ENCODE measurements around the gene TEX30.

TEX30 gene

DNA sequence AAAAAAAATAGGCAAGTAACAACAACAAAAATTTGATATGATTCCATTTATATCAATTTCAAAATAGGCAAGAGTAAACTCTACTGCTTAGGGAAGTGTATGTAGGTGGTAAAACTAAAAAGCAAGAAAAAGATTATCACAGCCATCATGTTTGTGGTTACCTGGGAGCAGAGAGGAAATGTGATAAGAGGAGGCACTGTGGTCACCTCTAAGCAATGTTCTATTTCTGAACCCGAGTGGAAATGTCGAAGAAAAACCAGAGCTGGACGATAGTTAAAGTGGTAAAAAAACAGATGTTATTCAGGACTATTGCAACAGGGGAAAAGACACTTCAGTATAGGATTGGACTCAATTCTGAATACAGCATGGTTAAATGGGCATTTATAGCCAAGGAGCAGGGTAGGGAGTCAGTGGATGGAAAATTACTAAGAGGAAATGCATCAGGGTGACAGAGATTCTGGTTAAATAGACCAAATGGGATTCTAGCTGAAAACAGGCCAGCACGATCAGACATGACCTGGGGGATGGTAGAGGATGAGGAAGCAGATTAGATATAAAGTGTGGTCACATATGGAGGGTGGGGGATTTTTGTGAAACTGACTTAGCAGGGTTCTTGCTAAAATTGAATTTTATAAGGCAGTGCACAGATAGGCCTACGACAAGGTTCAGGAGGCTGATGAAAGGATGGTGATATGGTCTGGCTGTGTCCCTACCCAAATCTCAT lies 6.0 kb upstream of the TEX30 start:
- no peak for DNase-seq (ENCODE audit: low spot score)

DNA sequence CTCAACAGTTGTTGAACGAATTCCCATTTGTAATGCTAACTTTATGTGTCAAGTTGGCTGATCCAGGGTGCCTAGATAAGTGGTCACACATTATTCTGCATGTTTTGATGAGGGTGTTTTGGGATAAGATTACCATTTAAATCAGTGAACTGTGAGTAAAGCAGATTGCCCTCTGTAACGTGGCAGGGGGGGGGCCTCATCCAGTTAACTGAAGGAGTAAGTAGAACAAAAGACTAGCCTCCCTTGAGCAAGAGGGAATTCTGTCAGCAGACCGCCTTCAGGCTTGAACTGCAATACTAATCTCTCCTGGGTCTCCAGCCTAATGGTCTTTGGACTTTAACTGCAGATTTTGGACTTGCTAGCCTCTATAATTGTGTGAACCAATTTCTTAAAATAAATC lies 4.2 kb upstream of the TEX30 start:
- DNase-seq (ENCODE audit: low spot score) = no peak

DNA sequence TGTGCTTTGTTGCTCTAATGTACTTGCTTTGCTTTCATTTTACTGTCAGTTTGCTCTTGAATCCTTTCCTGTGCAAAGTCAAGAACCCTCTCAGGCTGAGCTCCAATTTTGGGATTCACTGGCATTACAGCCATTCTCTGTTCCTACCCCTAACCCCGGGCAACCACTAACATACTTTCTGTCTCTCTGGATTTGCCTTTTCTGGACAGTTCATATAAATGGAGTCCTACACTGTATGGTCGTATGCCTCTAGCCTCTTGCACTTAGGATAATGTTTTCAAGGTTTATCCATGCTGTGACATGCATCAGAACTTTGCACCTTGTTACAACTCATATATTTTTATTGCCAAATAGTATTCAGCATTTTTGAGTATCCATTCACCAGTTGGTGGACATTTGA lies 2.7 kb upstream of the TEX30 start:
- DNase-seq (ENCODE audit: low spot score) = no peak

DNA sequence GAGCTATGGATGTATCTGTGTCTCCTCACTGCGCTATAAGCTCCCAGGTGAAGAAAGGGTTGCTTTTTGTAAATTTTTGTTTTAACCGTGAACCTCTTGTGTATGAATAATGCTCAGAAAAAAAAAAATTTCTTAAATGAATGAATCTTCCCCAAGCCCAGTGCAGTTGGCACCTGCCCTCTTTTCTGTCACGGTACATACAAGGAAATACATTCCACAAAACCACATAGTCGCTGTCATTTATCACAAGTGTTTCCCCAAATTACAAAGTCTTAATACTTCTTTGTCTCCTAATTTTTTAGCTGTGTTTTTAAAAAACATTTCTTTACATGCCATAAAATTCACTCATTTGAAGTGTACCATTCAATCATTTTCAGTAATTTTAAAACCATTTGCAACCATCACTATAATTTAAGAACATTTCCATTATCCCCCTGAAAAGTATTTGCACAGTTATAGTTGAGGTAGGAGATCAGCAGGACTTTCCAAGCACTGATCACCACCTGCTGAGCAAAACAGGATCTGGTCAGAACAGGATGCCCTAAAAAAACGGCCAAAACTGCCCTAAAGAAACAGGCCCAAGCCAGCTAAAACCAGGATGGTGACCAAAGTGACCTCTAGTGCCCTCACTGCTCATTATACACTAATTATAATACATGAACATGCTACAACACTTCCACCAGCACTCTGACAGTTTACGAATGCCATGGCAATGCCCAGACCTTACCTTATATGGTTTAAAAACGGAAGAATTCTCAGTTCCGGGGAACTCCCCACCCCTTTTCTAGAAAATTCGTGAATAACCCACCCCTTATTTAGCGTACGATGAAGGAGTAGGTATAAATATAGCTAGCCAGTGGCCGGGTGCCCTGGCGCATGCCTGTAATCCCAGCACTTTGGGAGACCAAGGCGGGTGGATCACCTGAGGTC lies 1.3 kb upstream of the TEX30 start:
- no peak for DNase-seq (ENCODE audit: low spot score)

DNA sequence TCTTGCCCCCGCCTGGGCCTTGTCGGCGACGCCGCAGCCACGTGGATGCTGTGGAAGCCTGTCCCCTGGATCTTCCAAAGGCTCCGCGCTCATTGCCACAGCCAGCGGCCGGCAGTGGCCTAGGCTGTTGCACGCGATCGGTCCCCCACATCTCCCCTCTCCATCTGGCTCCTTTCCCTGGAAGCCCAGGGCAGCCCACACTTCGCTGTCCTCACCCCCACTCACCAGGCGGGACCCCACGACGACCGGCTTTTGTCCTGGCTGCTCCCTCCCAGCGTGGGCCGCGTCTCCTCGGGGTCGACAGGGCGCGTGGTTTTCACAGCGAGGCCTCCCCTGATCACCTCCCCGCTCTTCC lies 605 bp upstream of the TEX30 start:
- DNase-seq (ENCODE audit: low spot score) = no peak

DNA sequence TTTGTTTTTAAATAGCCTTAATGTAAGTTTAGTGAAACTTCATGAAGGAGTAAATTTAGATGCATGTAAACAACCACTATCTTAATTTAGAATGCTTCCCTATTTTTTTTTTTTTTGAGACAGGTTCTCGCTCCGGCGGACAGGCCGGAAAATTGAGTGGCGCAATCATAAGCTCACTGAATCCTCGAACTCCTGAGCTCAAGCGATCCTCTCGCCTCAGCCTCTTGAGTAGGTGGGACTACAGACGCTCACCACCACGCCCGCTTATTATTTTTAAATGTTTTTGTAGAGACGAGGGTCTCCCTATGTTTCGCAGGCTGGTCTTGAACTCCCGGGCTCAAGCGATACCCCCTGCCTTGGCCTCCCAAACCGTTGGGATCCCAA lies 1.6 kb downstream of the TEX30 start:
- no peak for DNase-seq (ENCODE audit: low spot score)

DNA sequence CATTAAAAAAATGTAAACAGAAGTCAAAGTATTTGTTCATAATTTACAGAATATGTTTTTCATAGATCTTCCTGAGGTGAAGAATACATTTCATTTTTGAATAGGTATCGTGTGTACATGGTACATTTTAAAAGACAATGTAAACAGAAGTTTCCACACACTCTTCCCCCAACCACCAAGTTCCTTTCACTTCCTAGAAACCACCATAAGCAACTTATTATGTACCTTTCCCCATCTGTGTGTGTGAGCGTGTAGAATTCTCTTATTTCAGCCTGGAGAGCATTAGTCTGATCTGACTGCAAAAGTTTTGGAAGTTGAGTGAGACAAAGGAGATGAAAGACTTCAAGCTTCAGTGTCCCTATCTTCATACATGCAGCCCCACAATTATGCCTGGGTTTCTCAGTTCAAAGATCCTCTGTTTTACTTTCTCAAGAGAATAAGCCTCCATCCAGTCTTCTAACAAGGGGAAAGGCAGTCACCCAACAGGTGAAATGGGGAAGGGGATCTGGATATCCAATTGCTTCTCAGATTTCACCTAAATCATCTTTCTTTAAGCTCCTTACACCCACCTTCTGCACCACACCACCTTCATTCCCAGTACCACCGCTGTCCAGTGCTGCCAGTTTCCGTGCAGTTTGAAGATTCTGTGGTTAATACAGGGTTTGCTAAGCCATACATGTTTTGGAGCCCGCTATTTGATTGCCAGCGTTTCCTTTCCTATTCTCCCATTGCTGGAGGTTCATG lies 2.1 kb downstream of the TEX30 start:
- no peak for DNase-seq (ENCODE audit: low spot score)

DNA sequence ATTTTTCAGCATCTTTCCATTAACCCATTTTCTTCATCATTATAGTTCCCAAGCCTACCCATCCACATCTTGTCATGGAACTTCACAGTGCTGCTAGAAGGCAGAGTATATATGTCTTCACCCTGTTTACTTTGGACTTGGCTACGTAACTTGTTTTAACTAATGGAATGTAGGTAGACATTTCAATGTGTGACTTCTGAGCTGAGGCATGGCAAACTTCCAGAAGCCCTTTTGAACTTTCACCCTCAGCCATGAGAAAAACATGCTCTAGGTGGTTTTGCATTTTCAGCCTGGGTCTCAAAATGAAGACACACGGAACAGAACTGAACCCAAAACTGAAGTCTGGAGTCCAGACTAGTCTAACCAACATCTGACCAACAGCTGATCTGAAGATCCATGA lies 3.2 kb downstream of the TEX30 start:
- DNase-seq (ENCODE audit: low spot score) = no peak

DNA sequence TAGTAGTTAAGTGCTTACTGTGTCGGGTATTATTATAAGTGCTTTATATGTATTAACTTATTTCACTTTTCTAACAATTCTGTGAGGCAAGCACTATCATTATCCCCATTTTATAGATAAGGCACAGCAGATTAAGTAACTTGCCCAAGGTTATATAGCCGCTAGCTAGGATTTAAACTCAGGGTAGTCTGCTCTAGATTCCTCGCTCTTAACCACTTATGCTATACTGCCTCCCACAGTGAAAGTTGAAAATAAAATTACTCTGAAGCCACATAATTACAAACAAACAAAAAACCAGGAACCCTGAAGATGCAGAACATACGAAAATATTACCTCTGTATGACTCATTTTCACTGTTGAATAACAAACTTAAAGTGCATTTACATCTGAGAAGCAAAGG lies 3.9 kb downstream of the TEX30 start:
- DNase-seq (ENCODE audit: low spot score) = peak; percentile 14

DNA sequence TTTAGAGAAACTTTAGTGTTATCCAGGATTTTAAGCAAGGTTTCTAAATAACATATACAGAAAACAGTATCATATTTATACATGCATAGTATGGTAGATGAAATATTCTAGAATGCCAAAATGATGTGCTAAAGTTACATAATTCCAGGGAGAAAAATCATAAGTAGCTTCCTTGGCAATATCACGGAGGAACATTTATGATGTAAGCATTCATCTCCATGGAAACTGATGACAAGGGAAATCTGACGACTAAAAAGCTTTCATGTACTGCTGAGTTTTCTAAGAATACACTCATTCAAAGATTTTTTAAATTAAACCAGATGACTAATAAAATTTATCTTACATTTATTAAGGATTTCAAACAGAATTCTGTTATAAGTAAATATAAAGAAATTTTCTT lies 4.7 kb downstream of the TEX30 start:
- DNase-seq (ENCODE audit: low spot score) = no peak

DNA sequence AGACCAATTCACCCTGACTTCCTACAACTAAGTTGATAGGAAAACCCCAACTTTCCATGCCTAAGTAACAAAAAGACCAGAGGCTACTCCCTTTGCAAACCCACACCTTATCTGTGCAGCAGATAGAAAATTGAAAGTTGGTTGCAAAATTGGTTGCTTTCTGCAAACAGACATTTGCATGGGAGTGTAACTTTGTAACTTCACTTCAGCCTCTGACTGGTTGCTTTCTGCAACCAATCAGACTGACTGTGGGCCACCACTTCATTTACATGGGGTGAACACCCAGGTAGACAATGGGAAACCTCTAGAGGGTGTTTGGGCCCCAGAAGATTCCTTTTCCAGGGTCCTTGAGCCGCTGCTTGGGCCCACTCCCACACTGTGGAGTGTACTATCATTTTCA lies 9.8 kb downstream of the TEX30 start:
- no peak for DNase-seq (ENCODE audit: low spot score)

DNA sequence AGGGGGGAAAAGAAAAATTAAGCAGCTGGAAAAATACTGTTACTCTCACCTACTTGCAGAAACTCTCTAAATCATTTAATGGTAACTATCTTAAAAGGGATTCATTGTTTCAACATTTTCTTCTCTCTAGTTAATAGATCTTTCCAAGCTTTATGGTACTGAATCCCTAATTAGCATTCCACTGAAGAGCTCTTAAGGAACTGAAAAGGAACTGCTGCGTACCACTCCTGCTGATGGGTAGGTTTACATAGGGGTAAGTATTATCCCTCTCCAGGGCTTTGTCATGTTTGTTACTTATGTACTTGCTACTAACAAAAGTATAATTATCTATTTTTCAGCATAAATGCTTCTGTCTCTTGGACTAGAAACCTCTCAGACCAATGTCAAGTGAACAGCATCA lies 12.5 kb downstream of the TEX30 start:
- no peak for DNase-seq (ENCODE audit: low spot score)

DNA sequence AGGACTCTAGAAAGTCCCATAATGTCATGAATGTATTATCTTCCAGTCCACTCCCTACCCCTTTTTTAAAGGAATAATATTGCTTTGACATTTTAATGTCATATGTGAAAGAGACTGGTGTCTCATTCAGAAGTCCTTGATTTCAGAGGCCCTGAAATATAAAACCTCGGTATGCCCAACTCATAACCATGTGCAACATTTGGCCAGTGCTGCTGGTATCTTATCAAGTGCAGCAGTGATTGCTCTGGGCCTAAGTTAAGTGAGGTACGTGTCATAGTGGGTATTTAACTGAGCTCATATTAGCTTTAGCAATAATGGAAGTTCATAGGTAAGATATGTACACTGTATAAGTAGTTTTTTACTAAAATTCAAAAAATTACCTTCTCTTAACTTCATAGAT lies 14.7 kb downstream of the TEX30 start:
- DNase-seq (ENCODE audit: low spot score) = no peak

DNA sequence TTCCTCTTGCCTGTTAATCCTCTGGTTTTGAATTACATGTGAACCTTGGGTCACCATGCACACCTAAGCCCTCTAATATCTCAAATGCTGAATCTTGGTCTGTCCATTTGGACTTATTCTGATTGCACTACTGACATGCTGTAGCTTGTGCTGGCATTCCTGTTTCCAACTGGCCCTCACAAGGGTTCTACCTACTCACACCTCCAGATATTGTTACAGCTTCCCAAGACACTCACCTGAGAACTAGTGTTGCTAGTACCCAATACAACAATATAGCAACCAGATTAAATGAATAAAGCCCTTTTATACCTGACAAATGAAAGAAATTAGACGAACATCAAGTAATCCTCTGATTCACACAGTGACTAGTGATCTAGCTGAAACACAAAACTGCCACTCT lies 16.6 kb downstream of the TEX30 start:
- no peak for DNase-seq (ENCODE audit: low spot score)

DNA sequence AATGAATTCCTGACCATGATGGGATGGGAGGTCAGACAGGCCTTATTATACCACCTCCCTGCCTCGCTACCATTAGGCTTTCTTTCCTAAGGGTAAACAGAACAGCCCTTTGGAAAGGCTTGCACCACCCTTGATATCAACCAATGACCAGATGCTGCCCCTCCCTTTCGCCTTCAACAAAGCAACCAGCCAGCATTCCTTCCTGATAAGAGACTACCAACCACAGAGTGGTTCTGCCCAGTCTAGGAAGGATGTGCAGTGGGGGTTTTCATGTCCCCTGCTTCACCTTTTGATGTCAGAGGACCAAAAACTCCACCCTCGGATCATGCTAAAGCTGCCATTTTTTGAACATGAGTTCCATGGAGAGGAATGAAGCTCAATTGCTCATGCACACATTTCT lies 21.7 kb downstream of the TEX30 start:
- no peak for DNase-seq (ENCODE audit: low spot score)

DNA sequence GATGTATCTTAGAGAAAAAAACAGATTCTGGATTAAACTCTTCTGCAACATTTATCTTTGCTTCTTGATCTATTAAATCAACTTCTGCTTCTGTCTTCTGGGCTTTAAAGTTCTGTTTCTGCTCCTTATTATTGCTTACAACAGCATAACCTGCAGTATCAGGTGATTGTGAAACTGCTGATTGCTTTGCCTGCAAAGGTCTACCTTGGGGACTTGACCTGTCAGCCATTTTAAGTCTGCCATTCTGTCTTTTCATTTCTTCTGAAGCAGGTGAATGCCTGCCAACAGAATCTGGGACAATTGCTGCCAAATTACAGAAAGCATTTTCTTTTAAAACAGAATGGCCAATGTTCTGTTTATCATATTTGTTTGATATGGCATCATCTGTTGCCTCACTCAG lies 31.1 kb downstream of the TEX30 start:
- no peak for DNase-seq (ENCODE audit: low spot score)

DNA sequence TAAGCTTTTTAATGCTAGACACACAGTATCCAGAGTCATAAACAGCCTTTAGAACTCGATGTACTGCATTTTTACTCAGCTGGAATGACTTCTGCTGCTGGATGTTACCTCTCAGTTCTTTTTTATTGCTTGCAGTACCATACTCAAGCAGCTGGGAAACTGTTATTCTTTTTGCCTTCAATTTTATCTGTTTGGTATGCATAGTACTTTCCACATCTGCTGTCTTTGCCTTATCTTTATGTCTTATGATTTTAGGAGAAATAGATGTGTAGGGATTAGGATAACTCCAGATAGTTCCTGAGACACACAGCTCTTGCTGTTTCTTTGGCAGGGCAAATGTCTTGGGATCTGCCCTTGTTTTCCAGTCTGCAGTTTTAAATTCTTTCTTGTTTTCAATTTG lies 31.5 kb downstream of the TEX30 start:
- no peak for DNase-seq (ENCODE audit: low spot score)

DNA sequence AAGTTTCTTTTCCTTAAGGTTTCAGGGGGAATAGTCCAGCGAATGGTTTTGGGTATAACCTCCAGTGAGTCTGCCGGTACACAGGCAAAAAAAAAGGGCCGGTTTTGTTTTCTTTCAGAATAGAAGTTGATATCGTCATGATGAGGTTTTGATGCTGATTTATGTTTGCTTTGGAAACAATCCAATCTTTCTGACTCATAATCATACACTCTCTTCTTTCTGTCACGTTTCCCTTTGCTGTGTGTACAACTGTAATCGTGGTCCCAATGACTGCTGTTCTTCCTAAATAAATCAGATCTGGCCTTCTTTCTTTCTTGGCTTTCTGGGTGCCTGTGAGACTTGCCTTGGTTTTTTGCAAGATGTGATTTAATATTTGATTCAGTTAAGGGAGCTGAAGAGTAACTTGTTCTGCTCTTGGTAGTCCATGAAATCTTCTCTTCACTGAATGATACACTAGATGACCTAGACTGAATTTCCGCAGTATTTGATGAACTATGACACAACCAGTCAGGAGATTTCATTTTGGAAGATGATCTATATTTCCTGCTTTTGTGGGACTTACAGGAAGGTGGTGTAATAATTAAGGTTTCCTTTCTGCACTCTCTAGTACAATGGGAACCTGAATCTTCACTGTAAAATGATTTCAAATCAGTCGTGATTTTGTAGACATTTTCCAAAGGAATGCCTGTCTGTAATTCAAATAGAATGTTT lies 43.9 kb downstream of the TEX30 start:
- no peak for DNase-seq (ENCODE audit: low spot score)

DNA sequence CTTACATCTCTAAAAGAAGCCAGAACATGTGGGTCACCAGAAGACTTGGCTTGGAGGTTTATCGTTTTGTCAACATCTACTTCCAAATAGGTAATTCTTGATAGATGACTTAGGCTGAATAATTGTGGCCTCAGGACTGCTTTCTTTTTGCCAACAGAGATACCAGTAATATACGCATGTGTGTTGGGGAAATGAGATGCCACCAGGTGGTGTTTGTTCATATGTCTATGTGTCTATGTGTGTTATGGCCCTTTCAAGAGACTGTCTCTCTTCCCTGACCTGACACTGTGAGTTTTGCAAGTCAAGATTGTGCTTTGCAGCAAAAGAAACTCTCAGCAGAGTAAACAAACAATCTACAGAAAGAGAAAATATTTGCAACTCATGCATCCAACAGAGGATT lies 47.2 kb downstream of the TEX30 start:
- no peak for DNase-seq (ENCODE audit: low spot score)

DNA sequence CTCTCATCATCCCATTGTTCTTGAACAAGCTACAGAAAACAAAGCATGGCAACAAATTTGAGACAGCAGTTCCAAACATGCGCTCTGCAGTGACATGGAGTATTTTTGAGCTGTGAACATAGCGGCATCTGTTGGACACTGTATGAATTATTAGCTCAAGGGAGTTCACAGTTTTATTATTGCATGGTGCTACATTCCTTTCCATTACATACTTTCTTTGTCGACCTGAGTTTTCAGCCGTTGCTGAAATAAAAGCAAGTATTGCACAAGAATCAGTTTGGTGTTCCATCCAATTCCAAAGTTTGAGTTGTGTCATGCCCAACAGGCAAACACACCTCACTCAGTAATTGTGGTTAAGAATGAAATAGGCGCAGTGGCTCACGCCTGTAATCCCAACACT lies 48.7 kb downstream of the TEX30 start:
- peak; percentile 67 for DNase-seq (ENCODE audit: low spot score)

DNA sequence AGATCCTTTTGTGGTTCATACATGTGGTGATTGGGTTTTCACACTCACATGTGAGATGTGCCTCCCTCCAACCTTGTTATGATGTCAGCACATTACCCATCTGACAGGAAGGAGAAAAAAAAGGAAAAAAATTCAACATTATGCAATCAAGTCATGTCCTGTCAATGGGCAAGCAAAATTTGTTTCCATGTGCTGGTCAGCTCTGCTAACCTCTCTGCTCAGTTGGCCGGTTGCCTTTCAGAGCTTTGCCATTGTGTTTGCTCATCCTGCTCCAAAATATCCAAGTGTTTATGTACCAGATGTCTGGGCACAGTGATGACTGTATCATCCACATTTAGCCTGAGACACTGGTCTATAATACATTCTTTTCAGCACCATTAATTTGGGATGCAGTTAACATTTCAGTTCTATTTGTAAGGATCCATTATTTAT lies 51.8 kb downstream of the TEX30 start:
- DNase-seq (ENCODE audit: low spot score) = peak; percentile 93

DNA sequence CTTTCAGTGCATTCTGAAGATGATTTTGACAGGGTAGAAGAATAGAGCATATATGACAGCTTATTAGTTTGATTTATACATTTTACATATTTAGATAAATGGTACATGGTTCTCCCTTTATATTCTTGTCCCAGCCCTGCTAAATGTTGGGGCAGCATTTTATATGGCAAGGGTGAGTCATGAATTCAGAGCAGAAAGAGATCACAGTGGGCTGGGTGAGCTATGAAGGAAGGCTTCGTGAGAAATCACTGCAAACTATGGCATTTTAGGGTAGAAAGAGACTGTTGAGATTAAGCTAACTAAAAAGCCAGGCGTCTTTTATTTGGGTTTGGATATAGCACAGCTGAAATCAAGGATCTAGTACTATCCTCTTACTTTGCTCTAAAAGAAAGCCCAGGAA lies 54.8 kb downstream of the TEX30 start:
- DNase-seq (ENCODE audit: low spot score) = no peak

Measured in pons (tissue), 1 donor.